SK-N-MC (cell line): ENCODE measurements around the gene CLIP1.

ENCODE experiments used
- DNase-seq: peaks from one replicate; pipeline ENCODE4 v3.0.0-alpha.2; 2011; ENCODE audit warnings: low read depth, low spot score
- H3K27ac ChIP-seq: fragments of 200-600 bp; sonication (generic); 2 replicates; pipeline ENCODE4 v1.5.1; 2016; ENCODE audit warnings: mixed run types
- H3K36me3 ChIP-seq: fragments of 200-600 bp; sonication (generic); 2 replicates; pipeline ENCODE4 v1.6.1; 2017; ENCODE audit warnings: antibody characterized with exemption, low read length, mixed read lengths; ENCODE audit not compliant: insufficient read depth
- H3K4me3 ChIP-seq: fragments of 200-600 bp; sonication (generic); 2 replicates; pipeline ENCODE4 v1.5.1; 2016
- H3K9ac ChIP-seq: fragments of 200-600 bp; sonication (generic); 2 replicates; pipeline ENCODE4 v1.8.0; 2017; ENCODE audit warnings: mixed run types, mixed read lengths; ENCODE audit not compliant: insufficient read length
- H3K9me3 ChIP-seq: fragments of 200-600 bp; sonication (generic); 2 replicates; pipeline ENCODE4 v1.6.1; 2017; ENCODE audit warnings: low read depth, mild to moderate bottlenecking, antibody characterized with exemption, low read length, moderate library complexity, mixed read lengths
- EZH2 ChIP-seq: fragments of 200-600 bp; sonication (generic); IDR thresholded peaks from one replicate; pipeline ENCODE4 v1.6.1; 2017; ENCODE audit warnings: antibody characterized with exemption
- FOXP2 ChIP-seq: optimal IDR thresholded peaks from 2 replicates; pipeline ENCODE3; 2011; ENCODE audit warnings: mild to moderate bottlenecking, moderate library complexity; ENCODE audit not compliant: insufficient read depth; ENCODE audit errors: extremely low read length, control extremely low read depth
- POLR2AphosphoS5 ChIP-seq: IDR thresholded peaks from 2 replicates; pipeline ENCODE4 v1.6.1; 2012; ENCODE audit warnings: mild to moderate bottlenecking, low read depth, low read length, borderline replicate concordance

Gene CLIP1

GRCh38 chr12:122312926-122313325 is 109.5 kb downstream of the CLIP1 start:
- H3K27ac ChIP-seq: no peak overlapping the region
- H3K36me3 ChIP-seq: peaks cover 17% of the 10 kb centered on the region
- no peak for TF ChIP-seq EZH2
- no peak for TF ChIP-seq FOXP2
- TF ChIP-seq POLR2AphosphoS5: no peak
- H3K9me3 ChIP-seq: no peaks in the 10 kb centered on the region
- H3K4me3 ChIP-seq: no peak overlapping the region
- DNase-seq: no peak
- no peak overlapping the region for H3K9ac ChIP-seq

DNA sequence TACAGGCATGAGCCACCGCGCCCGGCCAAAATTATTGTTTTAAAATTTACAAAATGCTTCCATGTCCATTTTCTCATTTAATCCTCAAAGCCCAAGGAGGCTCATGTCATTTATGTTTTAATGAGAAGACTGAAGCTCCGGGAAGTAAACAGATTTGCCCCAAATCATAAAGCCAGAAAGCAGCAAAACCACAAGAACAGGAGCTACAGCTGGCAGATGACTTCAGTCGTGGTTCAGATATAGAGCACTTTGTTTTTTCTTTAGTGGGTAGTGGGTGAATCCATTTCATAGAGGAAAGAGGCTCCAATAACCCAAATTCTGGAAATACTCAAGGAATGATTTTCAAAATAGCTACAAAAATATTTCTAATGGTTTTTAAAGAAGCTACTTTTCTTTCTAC is 110.8 kb downstream of the CLIP1 start:
- no peak for DNase-seq
- Histone ChIP-seq H3K36me3 (peaks cover 15% of the 10 kb centered on the region), H3K27ac (no peak overlapping the region), H3K9me3 (no peaks in the 10 kb centered on the region), H3K4me3 (no peak overlapping the region), H3K9ac (no peak overlapping the region)
- TF ChIP-seq FOXP2 (no peak), POLR2AphosphoS5 (no peak), EZH2 (no peak)

DNA sequence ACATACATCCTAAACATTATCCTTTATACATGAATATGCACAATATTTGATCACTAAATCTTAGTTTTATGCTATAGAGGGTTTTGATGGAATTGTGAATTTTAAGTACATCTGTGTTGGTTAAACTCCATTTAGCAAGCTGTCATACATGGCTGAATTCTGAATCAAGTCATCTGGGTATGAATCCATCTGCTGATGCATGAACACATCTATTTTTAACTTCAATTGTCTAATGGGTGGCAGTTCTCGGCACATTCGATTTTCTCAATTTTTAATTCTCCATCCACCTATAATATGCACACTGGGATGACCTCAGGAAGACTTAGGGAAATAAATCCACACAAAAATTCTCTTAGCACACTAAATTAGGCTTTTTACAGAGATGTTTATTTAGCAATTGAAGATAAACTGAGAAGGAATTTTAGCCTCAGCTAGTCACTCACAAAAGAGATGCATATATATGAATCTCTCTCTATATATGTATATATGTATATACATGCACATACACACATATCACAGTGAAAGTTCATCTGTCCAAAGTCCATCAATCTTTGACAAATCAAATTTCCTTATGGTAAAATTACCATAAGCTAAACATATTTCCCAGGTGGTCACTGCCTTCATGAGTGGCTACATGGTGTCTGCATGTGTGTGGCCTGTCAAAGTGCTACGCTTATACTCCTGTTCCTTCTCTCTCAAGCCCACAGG is 111.7 kb downstream of the CLIP1 start:
- no peak for TF ChIP-seq POLR2AphosphoS5
- TF ChIP-seq FOXP2: no peak
- no peak for TF ChIP-seq EZH2
- no peak for DNase-seq

DNA sequence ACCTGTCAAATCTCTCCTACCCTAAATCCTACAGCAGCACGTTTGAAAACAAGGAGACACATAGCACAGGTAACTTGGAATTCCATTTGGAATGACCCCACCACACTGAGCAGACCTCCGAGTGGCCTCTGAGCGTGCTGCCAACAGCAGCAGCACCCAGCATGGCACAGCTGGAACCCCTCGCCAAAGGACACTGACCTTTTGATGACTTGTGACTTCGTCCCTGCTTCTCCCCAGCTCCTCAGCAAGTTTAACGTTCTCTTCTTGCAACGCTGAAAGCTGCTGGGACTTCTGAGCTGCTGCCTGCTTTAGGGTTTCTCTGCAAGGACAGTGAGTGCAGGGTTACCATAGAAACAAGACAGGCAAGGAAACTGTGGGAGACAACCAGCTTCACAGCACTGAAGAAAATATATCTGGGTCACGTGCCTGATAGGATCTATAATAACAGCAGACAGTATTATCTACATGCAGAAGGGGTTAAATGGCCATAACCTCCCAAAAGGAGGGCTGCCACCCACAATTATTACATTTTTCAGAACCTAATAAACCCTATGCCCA is 112.8 kb downstream of the CLIP1 start:
- H3K36me3 ChIP-seq: peaks cover 9% of the 10 kb centered on the region
- no peak overlapping the region for H3K4me3 ChIP-seq
- no peaks in the 10 kb centered on the region for H3K9me3 ChIP-seq
- DNase-seq: no peak
- TF ChIP-seq POLR2AphosphoS5: no peak
- TF ChIP-seq EZH2: no peak
- no peak for TF ChIP-seq FOXP2
- H3K9ac ChIP-seq: no peak overlapping the region
- no peak overlapping the region for H3K27ac ChIP-seq

More for the DNA sequence above, 111.7 kb downstream of the CLIP1 start:
- Histone ChIP-seq H3K27ac (no peak overlapping the region), H3K9ac (no peak overlapping the region), H3K4me3 (no peak overlapping the region), H3K36me3 (peaks cover 9% of the 10 kb centered on the region), H3K9me3 (no peaks in the 10 kb centered on the region)

DNA sequence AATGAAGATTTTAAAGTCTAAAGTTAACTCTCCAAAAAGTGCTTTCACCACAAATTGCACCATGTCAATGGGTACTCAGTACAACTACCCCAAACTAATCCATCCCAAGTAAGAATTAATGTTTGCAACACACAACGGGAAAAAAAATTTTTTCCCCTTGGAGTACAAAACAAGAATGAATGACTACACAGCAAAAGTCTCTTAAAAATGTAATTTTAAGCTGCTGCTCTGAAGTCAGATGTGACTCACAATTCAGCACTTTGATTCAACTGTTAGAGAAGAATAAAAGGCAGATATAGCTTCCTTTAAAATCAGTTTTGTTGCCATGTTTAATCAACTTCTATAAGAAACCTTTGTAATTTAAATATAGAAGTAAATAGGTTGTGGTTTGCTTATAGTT is 113.7 kb downstream of the CLIP1 start:
- no peak overlapping the region for H3K4me3 ChIP-seq
- no peak for DNase-seq
- H3K9ac ChIP-seq: no peak overlapping the region
- TF ChIP-seq POLR2AphosphoS5 (no peak), EZH2 (no peak), FOXP2 (no peak)
- no peak overlapping the region for H3K27ac ChIP-seq
- H3K9me3 ChIP-seq: no peaks in the 10 kb centered on the region
- peaks cover 9% of the 10 kb centered on the region for H3K36me3 ChIP-seq

- Histone ChIP-seq H3K9ac (no peak overlapping the region), H3K4me3 (no peak overlapping the region), H3K27ac (no peak overlapping the region), H3K36me3 (peaks cover 9% of the 10 kb centered on the region), H3K9me3 (no peaks in the 10 kb centered on the region)
- TF ChIP-seq POLR2AphosphoS5 (no peak), FOXP2 (no peak), EZH2 (no peak)
- DNase-seq: no peak
These were observed 116.1 kb downstream of the CLIP1 start for GRCh38 chr12:122306407-122306806.

DNA sequence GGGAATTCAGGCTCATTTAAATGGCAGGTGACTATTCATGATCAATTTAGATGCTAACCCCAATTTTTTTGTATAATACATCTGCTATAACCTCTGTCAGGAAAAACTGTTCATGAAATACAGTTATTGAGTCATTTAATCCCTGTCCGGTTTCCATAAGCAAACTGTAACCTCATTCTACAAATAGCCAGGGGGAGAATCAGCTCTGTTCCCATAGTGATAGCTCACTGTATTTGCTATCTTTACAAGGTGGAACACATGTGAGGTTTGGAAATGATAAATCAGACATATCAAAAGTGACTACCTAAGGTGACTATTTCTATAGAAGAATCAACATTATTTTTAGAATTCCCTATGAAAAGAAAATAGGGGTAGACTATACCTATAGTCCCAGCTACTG is 117.5 kb downstream of the CLIP1 start:
- H3K9me3 ChIP-seq: no peaks in the 10 kb centered on the region
- DNase-seq: no peak
- H3K9ac ChIP-seq: no peak overlapping the region
- H3K36me3 ChIP-seq: peaks cover 9% of the 10 kb centered on the region; the same call in 1 of the 2 replicates
- H3K27ac ChIP-seq: no peak overlapping the region
- TF ChIP-seq EZH2: no peak
- TF ChIP-seq FOXP2: no peak
- no peak overlapping the region for H3K4me3 ChIP-seq

DNA sequence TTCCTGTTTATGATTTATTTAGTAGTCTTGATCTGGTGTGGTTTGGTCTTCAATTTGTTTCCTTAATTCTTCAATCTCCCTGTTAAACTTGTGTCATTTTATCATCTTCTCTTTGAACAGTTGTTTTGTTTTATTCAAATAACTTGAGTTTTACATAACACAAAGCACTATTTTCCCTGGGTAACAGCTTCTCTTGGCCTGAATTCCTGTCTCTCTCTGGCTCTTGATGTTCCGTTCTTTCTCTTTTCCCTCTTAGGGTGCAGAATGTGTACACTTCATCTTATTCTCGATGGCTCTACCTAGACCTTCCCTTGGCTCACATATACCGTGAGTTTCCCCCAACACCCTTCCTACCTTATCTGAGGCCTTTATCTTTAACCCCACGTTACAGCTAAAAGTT is 119.4 kb downstream of the CLIP1 start:
- H3K9ac ChIP-seq: no peak overlapping the region
- H3K9me3 ChIP-seq: no peaks in the 10 kb centered on the region
- H3K36me3 ChIP-seq: peaks cover 4% of the 10 kb centered on the region
- DNase-seq: no peak
- no peak overlapping the region for H3K4me3 ChIP-seq
- TF ChIP-seq POLR2AphosphoS5: no peak
- TF ChIP-seq FOXP2: no peak
- TF ChIP-seq EZH2: no peak
- H3K27ac ChIP-seq: no peak overlapping the region

GRCh38 chr12:122298071-122298748 is 124.3 kb downstream of the CLIP1 start:
- H3K9ac ChIP-seq: no peak overlapping the region
- no peak for DNase-seq
- peaks cover 12% of the 10 kb centered on the region for H3K36me3 ChIP-seq
- no peak overlapping the region for H3K4me3 ChIP-seq
- TF ChIP-seq POLR2AphosphoS5 (no peak), FOXP2 (no peak), EZH2 (no peak)
- no peaks in the 10 kb centered on the region for H3K9me3 ChIP-seq
- no peak overlapping the region for H3K27ac ChIP-seq
